ENCODE measurements around the gene LHFPL6. TPM values are rescaled to one million over a fixed set of nuclear protein-coding genes. Genes with fewer than 3 reads are reported as not detected.
A peak's percentile ranks its signal among the peaks of the same experiment; 100 is the strongest.

The LHFPL6 gene
- total RNA-seq, 2 donors from 2014 or later, result 0.53 to 2.8 TPM

DNA sequence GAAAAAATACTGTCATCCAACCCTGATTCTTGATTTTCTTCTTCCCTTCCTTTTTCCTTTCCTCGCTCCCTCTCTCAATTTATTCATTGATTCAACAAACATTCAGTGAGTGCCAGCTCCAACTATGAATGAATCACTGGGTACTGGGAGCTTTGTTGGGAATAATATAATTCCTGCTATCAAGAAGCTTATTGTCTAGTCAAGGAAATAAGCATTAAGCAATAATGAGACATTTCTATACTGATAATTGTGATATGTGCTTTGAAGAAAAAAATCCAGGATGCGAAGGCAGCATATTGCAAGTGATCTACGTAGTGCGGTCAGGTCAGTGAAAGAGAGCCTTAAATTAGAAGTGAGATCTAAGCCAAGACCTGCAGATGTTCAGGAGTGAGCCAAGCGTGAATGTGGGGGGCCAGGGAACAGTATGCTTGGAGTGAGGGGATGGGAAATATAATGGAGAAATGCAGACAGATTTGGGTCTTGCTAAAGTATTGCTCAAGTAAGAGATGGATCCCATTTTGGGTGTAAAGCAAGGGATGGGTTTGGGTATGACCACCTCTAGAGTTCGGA, 253.5 kb downstream of the LHFPL6 start:
- Mint-ChIP-seq H3K9me3 (no peaks in the 10 kb centered on the region), H3K4me3 (no peak overlapping the region), H3K27ac (no peak overlapping the region), H3K27me3 (ENCODE audit: insufficient read depth) (peaks cover 60% of the 10 kb centered on the region), H3K4me1 (peaks cover 24% of the 10 kb centered on the region), H3K36me3 (ENCODE audit: low read depth) (no peaks in the 10 kb centered on the region)
- H3K9ac ChIP-seq (ENCODE audit: extremely low read depth, low read length, poor library complexity, severe bottlenecking), result no peak overlapping the region
- no peak overlapping the region for H3K4me3 ChIP-seq (ENCODE audit: low read length)
- H3K36me3 ChIP-seq (ENCODE audit: control insufficient read depth, insufficient read depth, low read length), result no peaks in the 10 kb centered on the region
- TF ChIP-seq, protein P1, sequence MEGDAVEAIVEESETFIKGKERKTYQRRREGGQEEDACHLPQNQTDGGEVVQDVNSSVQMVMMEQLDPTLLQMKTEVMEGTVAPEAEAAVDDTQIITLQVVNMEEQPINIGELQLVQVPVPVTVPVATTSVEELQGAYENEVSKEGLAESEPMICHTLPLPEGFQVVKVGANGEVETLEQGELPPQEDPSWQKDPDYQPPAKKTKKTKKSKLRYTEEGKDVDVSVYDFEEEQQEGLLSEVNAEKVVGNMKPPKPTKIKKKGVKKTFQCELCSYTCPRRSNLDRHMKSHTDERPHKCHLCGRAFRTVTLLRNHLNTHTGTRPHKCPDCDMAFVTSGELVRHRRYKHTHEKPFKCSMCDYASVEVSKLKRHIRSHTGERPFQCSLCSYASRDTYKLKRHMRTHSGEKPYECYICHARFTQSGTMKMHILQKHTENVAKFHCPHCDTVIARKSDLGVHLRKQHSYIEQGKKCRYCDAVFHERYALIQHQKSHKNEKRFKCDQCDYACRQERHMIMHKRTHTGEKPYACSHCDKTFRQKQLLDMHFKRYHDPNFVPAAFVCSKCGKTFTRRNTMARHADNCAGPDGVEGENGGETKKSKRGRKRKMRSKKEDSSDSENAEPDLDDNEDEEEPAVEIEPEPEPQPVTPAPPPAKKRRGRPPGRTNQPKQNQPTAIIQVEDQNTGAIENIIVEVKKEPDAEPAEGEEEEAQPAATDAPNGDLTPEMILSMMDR (conservative IDR thresholded peaks at IDR 0.05), result no peak
- no peak for DNase-seq
- peaks cover 11% of the 10 kb centered on the region for H3K4me1 ChIP-seq (ENCODE audit: control insufficient read depth, insufficient read depth, low read length)
- H3K9me3 ChIP-seq (ENCODE audit: control insufficient read depth, low read length), result no peaks in the 10 kb centered on the region
- no peak overlapping the region for H3K27ac ChIP-seq (ENCODE audit: low read depth, low read length)
- 91 to 98% methylated on average over 4 to 6 of the region's 6 CpGs for WGBS, 2 experiments (ENCODE audit: insufficient coverage in 1 of 2, insufficient read length in 1 of 2)
- peaks cover 10% of the 10 kb centered on the region for H3K27me3 ChIP-seq (ENCODE audit: control insufficient read depth, insufficient read depth, low read length, poor library complexity, severe bottlenecking)

DNA sequence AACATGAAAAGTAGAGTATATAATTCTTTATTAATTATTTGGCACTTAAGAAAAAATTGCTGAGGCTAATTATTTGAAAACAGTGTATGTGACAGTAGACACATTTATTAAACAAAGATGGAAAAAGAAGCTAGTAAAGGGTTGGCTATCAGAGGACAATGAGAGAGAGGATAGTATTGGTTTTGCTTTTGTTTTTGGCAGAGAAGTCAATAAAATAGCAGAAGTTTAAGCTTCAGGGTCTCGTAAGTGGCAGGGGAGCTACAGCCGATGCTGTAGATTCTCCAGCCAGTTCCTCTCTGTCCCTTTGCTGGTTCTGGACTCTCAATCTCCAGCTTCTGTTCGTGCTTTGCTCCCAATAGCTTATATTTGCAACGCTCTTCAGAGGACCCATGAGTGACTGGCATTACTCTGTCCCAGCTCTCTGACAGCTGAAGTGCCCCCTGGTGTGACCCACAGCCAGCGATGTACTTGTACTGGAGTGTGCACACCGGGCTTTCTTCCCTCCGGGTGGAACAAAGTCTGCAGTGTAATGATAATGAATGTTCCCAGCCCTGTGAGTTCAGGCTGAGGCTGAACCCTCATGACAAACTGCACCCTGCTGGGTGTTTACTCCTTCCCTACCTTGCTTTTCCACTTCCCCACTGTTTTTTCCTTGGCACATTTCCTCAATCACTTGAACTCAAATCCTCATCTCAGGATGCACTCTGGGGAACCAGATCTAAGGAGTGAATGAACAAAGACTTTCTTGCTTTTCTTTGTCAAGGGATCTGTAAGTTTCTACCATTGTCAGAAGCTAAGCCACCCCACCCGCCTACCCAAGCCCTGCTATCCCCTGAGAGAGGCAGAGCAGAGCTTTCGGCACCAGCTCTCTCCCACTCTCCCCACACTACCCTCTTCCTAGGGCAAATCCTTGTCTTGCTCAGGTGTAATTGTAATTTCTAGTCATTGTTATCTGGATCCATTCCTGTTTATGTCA, 254.8 kb downstream of the LHFPL6 start:
- TF ChIP-seq, protein P1 (conservative IDR thresholded peaks at IDR 0.05), result no peak
- Histone ChIP-seq H3K36me3 (ENCODE audit: control insufficient read depth, insufficient read depth, low read length) (no peaks in the 10 kb centered on the region), H3K4me3 (ENCODE audit: low read length) (peak overlapping the region; percentile 34), H3K9me3 (ENCODE audit: control insufficient read depth, low read length) (no peaks in the 10 kb centered on the region), H3K27me3 (ENCODE audit: control insufficient read depth, insufficient read depth, low read length, poor library complexity, severe bottlenecking) (peaks cover 10% of the 10 kb centered on the region), H3K27ac (ENCODE audit: low read depth, low read length) (peak overlapping the region; percentile 49), H3K4me1 (ENCODE audit: control insufficient read depth, insufficient read depth, low read length) (peaks cover 11% of the 10 kb centered on the region), H3K9ac (ENCODE audit: extremely low read depth, low read length, poor library complexity, severe bottlenecking) (no peak overlapping the region)
- Mint-ChIP-seq H3K4me3 (no peak overlapping the region), H3K36me3 (ENCODE audit: low read depth) (no peaks in the 10 kb centered on the region), H3K9me3 (no peaks in the 10 kb centered on the region), H3K27ac (peak overlapping the region; percentile 2), H3K27me3 (ENCODE audit: insufficient read depth) (peaks cover 59% of the 10 kb centered on the region), H3K4me1 (peaks cover 24% of the 10 kb centered on the region)
- 29 to 35% methylated on average over 7 to 9 of the region's 9 CpGs for WGBS, 2 experiments (ENCODE audit: insufficient coverage in 1 of 2, insufficient read length in 1 of 2)
- DNase-seq, result peak; percentile 85

DNA sequence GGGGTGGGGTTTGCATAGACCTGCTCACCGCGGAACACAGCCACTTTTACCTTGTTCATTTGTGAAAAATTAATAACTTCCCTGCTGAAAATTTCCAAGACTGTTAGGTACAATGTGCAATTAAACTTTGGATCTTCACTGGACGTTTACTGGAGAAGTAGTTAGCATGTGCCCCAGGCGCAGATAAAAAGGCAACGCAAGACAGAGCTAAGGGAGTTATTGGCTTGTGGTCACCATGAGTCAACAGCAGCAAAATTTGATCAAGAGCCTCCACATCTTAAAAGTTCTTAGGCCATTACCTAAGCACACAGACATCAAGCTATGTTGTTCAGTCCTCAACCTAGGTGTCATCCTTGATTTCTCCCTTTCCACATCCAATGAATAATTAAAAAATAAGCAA, 257.0 kb downstream of the LHFPL6 start:
- Mint-ChIP-seq H3K4me3 (no peak overlapping the region), H3K36me3 (ENCODE audit: low read depth) (no peaks in the 10 kb centered on the region), H3K9me3 (no peaks in the 10 kb centered on the region), H3K27ac (no peak overlapping the region), H3K4me1 (peaks cover 24% of the 10 kb centered on the region), H3K27me3 (ENCODE audit: insufficient read depth) (peaks cover 55% of the 10 kb centered on the region)
- 88 to 97% methylated on average over 5 of the region's 5 CpGs for WGBS, 2 experiments (ENCODE audit: insufficient coverage in 1 of 2, insufficient read length in 1 of 2)
- TF ChIP-seq, protein P1 (conservative IDR thresholded peaks at IDR 0.05), result no peak
- Histone ChIP-seq H3K27ac (ENCODE audit: low read depth, low read length) (no peak overlapping the region), H3K27me3 (ENCODE audit: control insufficient read depth, insufficient read depth, low read length, poor library complexity, severe bottlenecking) (peaks cover 10% of the 10 kb centered on the region), H3K9me3 (ENCODE audit: control insufficient read depth, low read length) (no peaks in the 10 kb centered on the region), H3K36me3 (ENCODE audit: control insufficient read depth, insufficient read depth, low read length) (no peaks in the 10 kb centered on the region), H3K4me1 (ENCODE audit: control insufficient read depth, insufficient read depth, low read length) (peaks cover 11% of the 10 kb centered on the region), H3K9ac (ENCODE audit: extremely low read depth, low read length, poor library complexity, severe bottlenecking) (no peak overlapping the region), H3K4me3 (ENCODE audit: low read length) (no peak overlapping the region)
- no peak for DNase-seq
